Ammon's horn (tissue), 1 donor: ENCODE results near the gene KLF17.

Source experiments
- DNase-seq: peaks from one replicate; pipeline ENCODE4 v3.0.0-alpha.2; 2016; ENCODE audit warnings: low spot score

Gene KLF17

GRCh38 chr1:44154049-44154448 lies 35.4 kb downstream of the KLF17 start:
- no peak for DNase-seq

- no peak for DNase-seq
Measured at GRCh38 chr1:44157903-44158302, 39.3 kb downstream of the KLF17 start.

- DNase-seq = no peak
Measured at GRCh38 chr1:44158871-44159270, 40.2 kb downstream of the KLF17 start.

GRCh38 chr1:44161546-44161945 lies 42.9 kb downstream of the KLF17 start:
- no peak for DNase-seq

- DNase-seq = no peak
Measured at GRCh38 chr1:44168520-44169098, 50.0 kb downstream of the KLF17 start.

GRCh38 chr1:44170281-44170823 lies 51.7 kb downstream of the KLF17 start:
- DNase-seq = no peak

GRCh38 chr1:44174630-44175029 lies 56.0 kb downstream of the KLF17 start:
- no peak for DNase-seq
